Stimulated activated CD8-positive, alpha-beta memory T cell treated with anti-CD3 and anti-CD28 coated beads, Interleukin-7, amount 100 ng/mL, for 4 hours (primary cell): Measurements from ENCODE around the gene PAPPA2.

Source experiments
- DNase-seq, 2 donors: peaks; one replicate each; pipeline ENCODE4 v3.0.0-alpha.2; 2020; ENCODE audit warnings: low read depth in 2 of 2

The PAPPA2 gene

DNA sequence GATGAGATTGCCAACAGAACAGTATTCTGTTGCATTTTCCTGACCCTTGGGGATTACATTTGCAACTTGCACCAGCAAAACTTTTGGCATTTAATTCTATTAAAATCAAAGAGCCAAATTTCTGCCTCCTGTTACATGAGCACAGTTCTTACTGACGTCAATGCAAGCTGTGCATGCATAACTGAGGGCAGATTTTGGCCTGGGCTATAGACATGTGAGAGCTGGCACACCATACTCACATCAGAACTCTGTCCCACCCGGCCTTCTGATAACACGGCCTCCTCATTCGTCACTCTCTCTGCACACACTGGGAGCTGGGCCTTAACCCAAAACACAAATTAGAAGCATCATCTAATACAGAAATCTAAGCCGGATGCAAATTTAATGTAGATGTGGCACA is 31.5 kb downstream of the PAPPA2 start:
- DNase-seq: no peak

DNA sequence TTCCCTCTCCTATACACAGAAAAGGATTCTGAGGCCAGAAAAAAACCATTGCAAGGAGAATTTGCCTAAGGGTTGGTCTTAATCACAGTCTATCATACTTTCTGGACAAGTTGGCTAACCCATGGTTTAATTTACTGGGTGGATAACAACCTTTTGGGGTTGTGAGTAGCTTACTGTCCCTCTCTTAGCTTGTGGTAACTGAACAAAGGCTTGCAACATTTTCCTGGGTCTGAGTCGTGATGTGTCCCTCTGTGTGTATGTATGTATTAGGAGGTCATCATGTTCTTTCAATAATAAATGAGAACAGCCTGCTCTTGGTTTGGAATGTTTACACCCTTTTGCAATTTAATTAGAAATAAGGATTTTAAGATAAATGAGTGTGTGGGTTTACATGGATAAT is 36.7 kb downstream of the PAPPA2 start:
- no peak for DNase-seq

DNA sequence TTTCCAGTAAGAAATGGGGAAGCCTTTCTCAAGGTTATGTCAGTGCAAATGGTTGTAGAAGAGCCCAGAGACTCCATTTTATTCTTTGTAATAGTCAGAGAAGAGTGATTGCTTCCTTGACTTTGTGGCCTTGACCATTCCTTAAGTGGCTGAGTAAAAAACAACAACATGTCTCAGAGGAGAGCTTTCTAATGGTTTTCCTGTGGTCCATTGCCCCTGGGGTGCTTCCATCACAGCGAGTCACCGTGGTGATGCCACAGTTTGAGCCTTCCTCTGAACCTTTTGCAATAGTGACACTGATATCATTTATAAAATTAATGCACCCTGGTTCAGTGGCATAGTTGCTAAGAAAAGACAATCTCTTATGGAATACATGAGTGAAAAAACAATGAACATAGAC is 38.6 kb downstream of the PAPPA2 start:
- no peak for DNase-seq

DNA sequence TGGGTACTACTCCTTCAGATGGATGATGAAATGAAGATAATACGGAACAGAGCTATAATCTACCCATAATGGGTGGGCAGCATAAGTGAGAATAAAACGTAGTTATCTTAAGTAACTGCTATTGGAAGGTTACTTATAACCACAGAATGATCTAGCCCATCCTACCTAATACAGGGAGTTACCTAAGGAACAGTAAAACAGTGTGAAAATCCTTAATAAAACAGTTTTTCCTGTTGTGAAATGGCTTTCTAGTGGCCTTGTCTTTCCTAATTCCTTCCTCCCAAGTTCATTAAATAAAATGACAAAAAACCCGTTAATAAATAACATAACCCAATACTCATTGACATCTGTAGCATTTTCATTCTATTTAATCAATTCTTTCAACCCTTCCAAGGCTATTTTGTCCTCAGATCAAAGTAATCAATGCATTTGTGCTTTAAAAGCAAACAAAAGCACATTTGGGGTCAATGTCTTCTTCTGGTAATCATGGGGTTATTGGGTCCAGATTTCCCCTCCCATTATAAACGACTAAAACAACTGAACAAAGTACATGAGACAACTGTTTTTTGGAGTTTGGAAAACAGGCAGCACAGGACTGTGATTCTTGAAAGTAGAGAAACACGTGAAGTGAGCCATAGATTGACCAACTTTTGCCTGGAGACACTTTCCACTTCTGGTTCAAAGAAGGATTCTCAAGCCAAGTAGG is 42.0 kb downstream of the PAPPA2 start:
- no peak for DNase-seq

- no peak for DNase-seq
Measured at GRCh38 chr1:176512966-176513365, 50.0 kb downstream of the PAPPA2 start.

DNA sequence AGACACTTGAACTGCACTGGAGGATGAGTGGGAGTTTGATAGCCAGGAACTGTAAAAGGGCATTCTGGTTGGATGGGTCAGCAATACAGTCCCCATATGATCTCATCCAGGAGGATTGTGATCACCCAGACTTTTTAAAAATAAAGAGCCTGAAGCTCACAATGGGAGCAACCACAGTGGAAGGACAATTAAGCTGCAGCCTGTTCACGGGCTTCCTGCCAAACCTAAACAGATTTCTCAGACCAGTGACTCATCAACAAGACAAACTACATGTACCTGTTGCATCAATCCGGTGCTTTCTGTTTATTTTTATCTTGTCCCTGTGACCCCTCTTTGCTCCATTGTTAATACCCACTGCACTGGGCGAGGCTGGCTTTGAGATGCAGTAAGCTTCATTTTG is 52.3 kb downstream of the PAPPA2 start:
- DNase-seq: no peak

DNA sequence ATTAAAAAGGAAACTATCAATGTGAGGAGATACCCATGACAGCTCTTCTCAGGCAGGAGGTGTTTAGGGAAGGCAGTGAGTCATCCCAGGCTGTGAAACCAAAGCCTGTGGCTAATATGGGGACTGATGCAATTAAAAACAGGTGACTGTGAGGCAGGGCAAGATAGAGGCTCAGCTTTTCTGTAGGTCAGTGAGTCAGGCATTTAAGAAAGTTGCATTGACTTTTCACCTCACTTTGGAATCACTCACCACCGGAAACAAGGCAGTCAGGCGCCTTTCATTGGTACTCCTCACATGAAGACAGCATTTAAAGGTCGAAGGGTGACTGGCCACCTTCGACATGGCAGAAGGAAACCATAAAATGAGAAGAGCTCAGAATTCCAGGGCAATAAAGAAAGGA is 54.5 kb downstream of the PAPPA2 start:
- DNase-seq: no peak

DNA sequence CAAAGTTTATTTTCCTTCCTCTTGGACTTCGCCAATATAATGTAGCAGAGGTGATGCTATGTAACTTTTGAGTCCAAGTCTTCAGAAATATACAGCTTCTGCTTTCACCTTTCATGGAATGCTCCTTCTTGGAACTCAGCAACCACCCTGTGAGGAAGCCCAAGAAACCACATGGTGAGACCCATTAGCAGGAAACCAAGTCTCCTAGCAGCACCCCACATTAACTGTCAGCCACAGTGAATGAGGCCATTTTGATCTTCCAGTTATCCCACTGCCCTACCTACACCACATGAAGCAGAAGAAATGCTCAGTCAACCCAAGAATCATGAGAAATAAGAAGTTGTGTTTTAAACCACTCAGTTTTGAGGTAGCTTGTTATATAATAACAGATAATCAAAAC is 58.2 kb downstream of the PAPPA2 start:
- no peak for DNase-seq

DNA sequence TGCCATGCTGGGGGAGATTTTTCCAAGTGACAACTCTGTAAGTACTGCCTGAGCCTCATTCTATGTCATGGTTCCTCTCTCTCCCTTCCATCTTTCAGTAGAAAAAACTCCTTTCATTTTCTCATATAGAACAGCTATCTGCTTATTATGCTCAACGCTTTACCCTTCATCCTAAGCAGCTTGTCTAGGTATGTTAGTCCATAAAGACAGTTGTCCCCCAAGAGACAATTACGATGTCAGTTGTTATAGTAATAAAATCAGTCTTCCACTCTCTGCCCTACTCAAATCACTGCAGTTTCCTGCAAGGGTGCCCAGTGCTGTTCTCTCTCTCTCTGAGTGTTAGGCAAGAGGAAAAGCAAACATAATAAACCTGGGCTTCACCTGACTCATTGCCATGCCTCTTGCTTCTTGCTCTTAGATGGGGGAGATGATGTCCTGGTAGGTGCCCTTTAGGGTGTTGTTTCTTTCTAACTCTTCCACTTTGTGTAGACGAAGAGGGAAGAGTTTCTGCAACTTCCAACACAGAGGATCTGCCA is 59.4 kb downstream of the PAPPA2 start:
- no peak for DNase-seq

DNA sequence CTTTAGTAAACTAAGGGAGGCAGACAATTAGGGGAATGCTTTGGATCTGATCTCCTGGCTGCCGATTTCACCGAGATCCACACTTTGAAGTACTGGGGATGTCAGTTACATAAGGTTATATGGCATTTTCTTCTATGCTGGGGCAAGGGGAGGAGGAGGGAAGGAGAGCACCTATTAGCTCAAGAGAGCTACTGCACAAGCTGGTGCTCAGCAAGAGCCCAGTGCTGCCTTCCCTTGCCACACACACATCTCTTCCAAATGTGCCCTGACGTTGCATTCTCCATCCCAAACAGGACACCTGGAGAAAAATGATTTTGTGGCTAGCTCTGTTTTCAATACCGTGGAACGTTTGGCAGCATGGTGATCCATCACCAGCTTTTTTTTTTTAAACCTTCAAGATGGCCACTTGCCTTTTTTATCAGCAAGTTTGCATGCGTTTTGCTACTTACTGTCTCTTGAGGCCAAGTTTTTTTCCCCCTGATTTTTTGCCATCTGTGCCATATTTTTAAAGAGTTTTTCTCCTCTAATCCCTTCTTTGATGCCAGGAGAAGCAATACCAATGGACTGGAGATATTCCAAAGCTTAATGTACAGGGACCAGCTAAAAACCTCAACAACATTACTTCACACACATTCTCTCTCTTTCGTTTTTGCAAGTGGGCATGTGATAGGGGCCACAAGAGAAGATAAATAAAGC is 66.6 kb downstream of the PAPPA2 start:
- DNase-seq: no peak

GRCh38 chr1:176531036-176531435 is 68.1 kb downstream of the PAPPA2 start:
- DNase-seq: no peak

GRCh38 chr1:176531921-176532897 is 69.2 kb downstream of the PAPPA2 start:
- no peak for DNase-seq

DNA sequence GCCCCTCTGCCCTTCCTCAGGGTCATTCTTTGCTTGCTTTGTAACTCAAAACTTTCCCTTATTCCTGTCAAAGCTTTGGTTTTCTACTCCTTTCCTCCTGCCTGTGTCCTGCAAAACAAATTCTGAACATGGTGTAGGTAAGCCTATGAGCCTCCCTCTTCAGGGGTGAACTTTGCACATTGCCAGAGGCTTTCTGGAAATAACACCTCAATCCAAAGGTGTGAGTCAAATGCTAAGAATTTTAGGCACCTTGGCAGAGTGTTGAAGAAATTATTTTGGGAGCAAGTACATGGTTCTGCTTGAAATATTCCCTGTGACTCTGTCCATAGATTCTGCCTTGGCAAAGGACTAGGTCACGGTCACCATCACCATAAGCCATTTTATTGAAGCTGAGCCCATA is 70.0 kb downstream of the PAPPA2 start:
- no peak for DNase-seq

DNA sequence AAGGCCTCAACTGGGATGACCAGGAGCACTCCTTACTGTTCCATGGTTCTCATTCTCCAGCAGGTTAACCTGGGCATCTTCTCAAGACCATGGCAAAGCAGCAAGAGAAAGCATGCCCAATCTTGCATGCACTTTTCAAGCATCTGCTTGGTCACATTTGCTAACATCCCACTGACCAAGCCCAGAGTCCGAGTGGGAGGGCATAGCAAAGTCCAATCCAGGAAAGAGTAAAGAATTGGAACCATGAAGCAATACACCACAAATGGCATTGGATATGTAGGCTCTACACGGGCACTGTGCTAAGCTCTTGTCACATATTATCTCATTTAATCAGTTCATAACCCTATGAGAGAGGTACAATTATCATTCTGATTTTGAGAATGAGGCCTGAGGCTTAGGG is 73.6 kb downstream of the PAPPA2 start:
- DNase-seq: no peak

GRCh38 chr1:176539018-176539417 is 76.0 kb downstream of the PAPPA2 start:
- DNase-seq: no peak

DNA sequence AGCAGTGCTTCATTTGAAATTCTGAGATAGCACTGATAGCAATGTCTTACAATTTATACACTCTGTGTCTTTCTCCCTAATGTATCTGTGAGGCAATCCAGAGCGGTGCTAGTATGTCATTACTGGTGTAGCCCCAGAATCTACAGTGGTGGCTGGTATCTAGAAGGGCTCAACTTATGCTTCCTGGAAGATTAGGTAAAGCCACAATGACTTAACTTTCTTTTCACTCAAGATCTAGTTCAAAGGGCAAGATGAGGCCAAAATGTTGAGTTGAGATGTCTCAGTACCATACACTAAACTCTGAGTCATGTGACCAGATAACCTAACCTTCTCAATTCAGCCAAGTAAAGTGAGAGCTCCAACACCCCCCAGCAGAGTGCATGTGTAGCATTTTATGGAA is 77.5 kb downstream of the PAPPA2 start:
- no peak for DNase-seq

DNA sequence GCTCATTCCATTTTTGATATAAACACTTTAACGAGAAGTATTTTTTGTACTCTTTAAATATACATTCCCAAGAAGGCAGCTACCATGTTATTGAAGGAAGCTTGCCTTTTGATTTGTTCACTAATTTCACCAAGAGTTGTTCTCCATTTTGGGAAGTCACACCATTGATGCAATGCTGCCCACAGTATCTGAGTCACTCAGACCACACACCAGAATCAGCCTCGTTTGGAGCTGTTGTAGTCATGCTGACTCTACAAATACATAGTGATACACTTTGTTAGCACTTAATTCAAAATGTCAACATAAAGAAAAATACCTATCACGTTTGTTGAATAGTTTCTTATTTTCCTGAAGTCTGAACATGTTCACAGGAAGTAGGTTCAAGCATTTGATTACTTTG is 78.7 kb downstream of the PAPPA2 start:
- DNase-seq: no peak

DNA sequence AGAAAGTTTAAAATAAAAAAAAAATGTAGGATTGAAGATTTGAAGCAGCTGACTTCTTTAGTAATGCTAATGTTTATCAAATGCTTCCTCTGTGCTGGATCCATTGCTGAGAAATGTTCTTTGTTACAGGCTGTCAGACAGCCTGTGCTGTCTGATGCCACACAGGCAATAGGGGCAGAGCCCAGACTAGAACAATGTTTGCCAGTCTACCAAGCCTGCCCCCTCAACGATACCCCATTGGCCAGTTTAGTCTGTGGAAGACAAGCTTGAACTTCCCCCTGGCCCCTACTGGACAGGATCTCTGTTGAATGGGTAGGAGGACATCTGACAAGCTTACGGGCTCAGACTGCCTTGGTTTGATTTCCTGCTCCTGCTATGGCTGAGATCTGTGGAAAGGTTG is 79.4 kb downstream of the PAPPA2 start:
- no peak for DNase-seq

DNA sequence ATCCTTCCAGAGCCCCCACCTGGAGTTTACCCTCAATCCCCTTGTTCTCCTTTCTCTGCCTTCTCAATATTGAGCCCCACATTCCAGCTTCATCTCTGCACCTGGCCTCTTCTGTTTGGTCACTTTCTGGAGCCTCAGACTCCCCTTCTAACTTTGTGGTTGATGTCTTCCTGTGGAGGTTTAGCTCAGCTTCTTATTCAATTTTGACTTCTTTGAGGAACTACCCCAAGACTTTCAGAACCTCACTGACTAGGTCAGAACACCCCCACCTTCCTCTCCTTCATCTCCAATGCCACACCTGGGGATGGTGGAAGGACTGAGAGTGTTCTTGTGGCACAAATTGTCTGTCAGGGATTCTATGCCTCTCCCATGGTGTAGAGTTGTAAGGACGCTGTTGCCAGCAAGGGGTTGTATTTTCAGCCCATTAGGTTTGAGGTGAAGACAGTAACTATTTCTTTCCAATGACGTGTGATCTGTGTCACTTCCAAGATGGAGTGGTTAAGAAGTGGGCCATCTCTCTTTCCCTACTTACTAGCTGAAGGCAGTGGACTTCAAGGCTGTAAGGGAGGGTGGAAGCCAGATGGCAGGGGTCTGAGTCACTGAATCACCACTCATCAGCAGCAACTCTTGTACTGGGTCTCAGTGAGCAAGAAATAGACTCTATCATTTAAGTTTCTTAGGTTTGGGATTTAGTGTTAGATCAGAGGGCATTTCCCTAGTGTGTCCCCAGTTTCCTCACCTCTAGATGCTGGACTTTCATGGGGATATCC is 80.6 kb downstream of the PAPPA2 start:
- DNase-seq: no peak

- DNase-seq: no peak
Measured at GRCh38 chr1:176545034-176545639, 82.2 kb downstream of the PAPPA2 start.

DNA sequence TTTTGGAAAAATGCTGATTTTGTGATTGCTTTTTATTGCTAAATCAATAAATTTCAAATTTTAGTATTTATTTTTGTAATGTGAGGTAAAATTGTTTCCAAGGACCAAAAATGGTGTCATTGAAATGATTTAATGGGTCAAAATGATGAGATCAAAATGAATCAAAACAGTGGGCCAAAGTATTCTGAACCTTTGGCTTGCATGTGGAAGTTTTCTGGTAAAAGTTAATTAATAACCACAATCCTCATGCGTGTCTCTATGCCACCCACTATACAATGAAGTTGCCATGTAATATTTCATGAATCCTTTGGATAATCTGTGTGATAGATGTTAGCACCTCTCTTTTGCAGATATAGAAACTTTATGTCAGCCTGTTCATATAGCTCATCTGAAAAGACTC is 83.8 kb downstream of the PAPPA2 start:
- DNase-seq: no peak
